HL-60/S4 treated with retinoic acid at 250 ng/mL for 4 days and 3 days (cell line): ENCODE results near the gene CCL11.
"Not testable (repeated sequence)": the region's sequence is repeated elsewhere in the genome, so short reads cannot be mapped to it uniquely, and the experiment has no call there.

Experiments used
- in situ Hi-C: fragments of 300-500 bp; cut with MboI; formaldehyde crosslinking; loops from 2 replicates; pipeline ENCODE4 v1.7.0; 2022; ENCODE audit warnings: low sequenced_read_pairs

The CCL11 gene

GRCh38 chr17:34305606-34306005 lies 20.1 kb downstream of the CCL11 start:
- in situ Hi-C loops: no loop called here

GRCh38 chr17:34306466-34306865 lies 20.9 kb downstream of the CCL11 start:
- in situ Hi-C loops: no loop called here

GRCh38 chr17:34307110-34307509 lies 21.6 kb downstream of the CCL11 start:
- in situ Hi-C loops: no loop called here

GRCh38 chr17:34308371-34308770 lies 22.8 kb downstream of the CCL11 start:
- in situ Hi-C loops: no loop called here

- in situ Hi-C loops: no loop called here
Measured at GRCh38 chr17:34311291-34311690, 25.7 kb downstream of the CCL11 start.

GRCh38 chr17:34312080-34312479 lies 26.5 kb downstream of the CCL11 start:
- in situ Hi-C loops: no loop called here

GRCh38 chr17:34313164-34313563 lies 27.6 kb downstream of the CCL11 start:
- in situ Hi-C loops: no loop called here

GRCh38 chr17:34314279-34314678 lies 28.7 kb downstream of the CCL11 start:
- in situ Hi-C loops: no loop called here

- in situ Hi-C loops: no loop called here
Measured at GRCh38 chr17:34318474-34318873, 32.9 kb downstream of the CCL11 start.

- in situ Hi-C loops: no loop called here
Measured at GRCh38 chr17:34319039-34319483, 33.5 kb downstream of the CCL11 start, which contains the start of gene CCL8. Gene CCL8, plus strand, starts transcription at chr17:34319435. Its CDS starts 67 bp downstream, at chr17:34319502.

- in situ Hi-C loops: no loop called here
Measured at GRCh38 chr17:34321964-34322363, 36.4 kb downstream of the CCL11 start.

GRCh38 chr17:34327580-34327979 lies 42.0 kb downstream of the CCL11 start:
- in situ Hi-C loops: not testable (repeated sequence)

GRCh38 chr17:34337701-34338100 lies 52.2 kb downstream of the CCL11 start:
- in situ Hi-C loops: no loop called here
